ENCODE data around the gene ST3GAL4. TPM values are rescaled to one million over a fixed set of nuclear protein-coding genes. Genes with fewer than 3 reads are reported as not detected.

Gene ST3GAL4
- total and polyA plus RNA-seq, 9 of the 15 experiments (the other 6 are each of a cell fraction or from before 2014, with no cell fraction given), result 0.27 to 22.9 (median 10.5) TPM

DNA sequence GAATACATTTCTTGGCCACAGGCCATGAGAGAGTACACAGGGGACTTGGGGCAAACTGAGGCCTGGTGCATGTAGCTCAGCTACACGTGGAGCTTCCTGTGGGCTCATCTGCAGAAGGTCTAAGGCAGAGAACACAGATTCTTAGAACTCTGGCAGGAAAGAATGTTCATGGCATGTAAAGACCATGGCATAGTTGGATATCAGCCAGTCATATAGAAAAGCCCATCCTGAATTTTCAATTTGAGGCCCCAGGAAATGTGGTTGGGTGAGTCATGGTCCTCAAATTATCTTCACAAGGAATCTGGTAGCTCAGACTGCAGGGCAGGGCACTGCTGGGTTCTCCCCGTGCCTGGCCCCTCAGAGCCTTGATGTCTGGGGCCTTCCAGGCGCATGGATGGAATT is 13.7 kb upstream of the ST3GAL4 start (continued):
- TF ChIP-seq, protein P1, sequence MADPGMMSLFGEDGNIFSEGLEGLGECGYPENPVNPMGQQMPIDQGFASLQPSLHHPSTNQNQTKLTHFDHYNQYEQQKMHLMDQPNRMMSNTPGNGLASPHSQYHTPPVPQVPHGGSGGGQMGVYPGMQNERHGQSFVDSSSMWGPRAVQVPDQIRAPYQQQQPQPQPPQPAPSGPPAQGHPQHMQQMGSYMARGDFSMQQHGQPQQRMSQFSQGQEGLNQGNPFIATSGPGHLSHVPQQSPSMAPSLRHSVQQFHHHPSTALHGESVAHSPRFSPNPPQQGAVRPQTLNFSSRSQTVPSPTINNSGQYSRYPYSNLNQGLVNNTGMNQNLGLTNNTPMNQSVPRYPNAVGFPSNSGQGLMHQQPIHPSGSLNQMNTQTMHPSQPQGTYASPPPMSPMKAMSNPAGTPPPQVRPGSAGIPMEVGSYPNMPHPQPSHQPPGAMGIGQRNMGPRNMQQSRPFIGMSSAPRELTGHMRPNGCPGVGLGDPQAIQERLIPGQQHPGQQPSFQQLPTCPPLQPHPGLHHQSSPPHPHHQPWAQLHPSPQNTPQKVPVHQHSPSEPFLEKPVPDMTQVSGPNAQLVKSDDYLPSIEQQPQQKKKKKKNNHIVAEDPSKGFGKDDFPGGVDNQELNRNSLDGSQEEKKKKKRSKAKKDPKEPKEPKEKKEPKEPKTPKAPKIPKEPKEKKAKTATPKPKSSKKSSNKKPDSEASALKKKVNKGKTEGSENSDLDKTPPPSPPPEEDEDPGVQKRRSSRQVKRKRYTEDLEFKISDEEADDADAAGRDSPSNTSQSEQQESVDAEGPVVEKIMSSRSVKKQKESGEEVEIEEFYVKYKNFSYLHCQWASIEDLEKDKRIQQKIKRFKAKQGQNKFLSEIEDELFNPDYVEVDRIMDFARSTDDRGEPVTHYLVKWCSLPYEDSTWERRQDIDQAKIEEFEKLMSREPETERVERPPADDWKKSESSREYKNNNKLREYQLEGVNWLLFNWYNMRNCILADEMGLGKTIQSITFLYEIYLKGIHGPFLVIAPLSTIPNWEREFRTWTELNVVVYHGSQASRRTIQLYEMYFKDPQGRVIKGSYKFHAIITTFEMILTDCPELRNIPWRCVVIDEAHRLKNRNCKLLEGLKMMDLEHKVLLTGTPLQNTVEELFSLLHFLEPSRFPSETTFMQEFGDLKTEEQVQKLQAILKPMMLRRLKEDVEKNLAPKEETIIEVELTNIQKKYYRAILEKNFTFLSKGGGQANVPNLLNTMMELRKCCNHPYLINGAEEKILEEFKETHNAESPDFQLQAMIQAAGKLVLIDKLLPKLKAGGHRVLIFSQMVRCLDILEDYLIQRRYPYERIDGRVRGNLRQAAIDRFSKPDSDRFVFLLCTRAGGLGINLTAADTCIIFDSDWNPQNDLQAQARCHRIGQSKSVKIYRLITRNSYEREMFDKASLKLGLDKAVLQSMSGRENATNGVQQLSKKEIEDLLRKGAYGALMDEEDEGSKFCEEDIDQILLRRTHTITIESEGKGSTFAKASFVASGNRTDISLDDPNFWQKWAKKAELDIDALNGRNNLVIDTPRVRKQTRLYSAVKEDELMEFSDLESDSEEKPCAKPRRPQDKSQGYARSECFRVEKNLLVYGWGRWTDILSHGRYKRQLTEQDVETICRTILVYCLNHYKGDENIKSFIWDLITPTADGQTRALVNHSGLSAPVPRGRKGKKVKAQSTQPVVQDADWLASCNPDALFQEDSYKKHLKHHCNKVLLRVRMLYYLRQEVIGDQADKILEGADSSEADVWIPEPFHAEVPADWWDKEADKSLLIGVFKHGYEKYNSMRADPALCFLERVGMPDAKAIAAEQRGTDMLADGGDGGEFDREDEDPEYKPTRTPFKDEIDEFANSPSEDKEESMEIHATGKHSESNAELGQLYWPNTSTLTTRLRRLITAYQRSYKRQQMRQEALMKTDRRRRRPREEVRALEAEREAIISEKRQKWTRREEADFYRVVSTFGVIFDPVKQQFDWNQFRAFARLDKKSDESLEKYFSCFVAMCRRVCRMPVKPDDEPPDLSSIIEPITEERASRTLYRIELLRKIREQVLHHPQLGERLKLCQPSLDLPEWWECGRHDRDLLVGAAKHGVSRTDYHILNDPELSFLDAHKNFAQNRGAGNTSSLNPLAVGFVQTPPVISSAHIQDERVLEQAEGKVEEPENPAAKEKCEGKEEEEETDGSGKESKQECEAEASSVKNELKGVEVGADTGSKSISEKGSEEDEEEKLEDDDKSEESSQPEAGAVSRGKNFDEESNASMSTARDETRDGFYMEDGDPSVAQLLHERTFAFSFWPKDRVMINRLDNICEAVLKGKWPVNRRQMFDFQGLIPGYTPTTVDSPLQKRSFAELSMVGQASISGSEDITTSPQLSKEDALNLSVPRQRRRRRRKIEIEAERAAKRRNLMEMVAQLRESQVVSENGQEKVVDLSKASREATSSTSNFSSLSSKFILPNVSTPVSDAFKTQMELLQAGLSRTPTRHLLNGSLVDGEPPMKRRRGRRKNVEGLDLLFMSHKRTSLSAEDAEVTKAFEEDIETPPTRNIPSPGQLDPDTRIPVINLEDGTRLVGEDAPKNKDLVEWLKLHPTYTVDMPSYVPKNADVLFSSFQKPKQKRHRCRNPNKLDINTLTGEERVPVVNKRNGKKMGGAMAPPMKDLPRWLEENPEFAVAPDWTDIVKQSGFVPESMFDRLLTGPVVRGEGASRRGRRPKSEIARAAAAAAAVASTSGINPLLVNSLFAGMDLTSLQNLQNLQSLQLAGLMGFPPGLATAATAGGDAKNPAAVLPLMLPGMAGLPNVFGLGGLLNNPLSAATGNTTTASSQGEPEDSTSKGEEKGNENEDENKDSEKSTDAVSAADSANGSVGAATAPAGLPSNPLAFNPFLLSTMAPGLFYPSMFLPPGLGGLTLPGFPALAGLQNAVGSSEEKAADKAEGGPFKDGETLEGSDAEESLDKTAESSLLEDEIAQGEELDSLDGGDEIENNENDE (IDR thresholded peaks at IDR 0.05; ENCODE audit: low read depth, low read length), result no peak
- TF ChIP-seq ZNF282 (CRISPR knock-in tag; IDR thresholded peaks at IDR 0.05), result no peak
- no peak for TF ChIP-seq FOXA3 (CRISPR knock-in tag; conservative IDR thresholded peaks at IDR 0.05 in 1 of 2, IDR thresholded peaks at IDR 0.05 in 1 of 2)
- TF ChIP-seq NELFE (IDR thresholded peaks at IDR 0.05; ENCODE audit: insufficient read depth, insufficient read length), result no peak
- peak; percentile 80 for TF ChIP-seq JUN (IDR thresholded peaks at IDR 0.05; ENCODE audit: borderline replicate concordance, low read depth, low read length)
- no peak for TF ChIP-seq JUN (CRISPR knock-in tag; IDR thresholded peaks at IDR 0.05; ENCODE audit: borderline replicate concordance)
- TF ChIP-seq GTF2A2 (tag; IDR thresholded peaks at IDR 0.05), result no peak
- no peak for TF ChIP-seq ZC3H11A (IDR thresholded peaks at IDR 0.05; ENCODE audit: low read depth, low read length)
- TF ChIP-seq ZNF133 (CRISPR knock-in tag; IDR thresholded peaks at IDR 0.05), result no peak
- TF ChIP-seq CBFA2T3 (IDR thresholded peaks at IDR 0.05), result peak; percentile 15; the same call in 1 of the 2 replicates
- TF ChIP-seq POLR3A (IDR thresholded peaks at IDR 0.05; ENCODE audit: borderline replicate concordance, extremely low read depth, insufficient read depth, insufficient read length), result no peak
- TF ChIP-seq ZNF140 (CRISPR knock-in tag; IDR thresholded peaks at IDR 0.05), result no peak
- no peak for TF ChIP-seq DIDO1 (tag; IDR thresholded peaks at IDR 0.05; ENCODE audit: low read depth)
- no peak for TF ChIP-seq RAD21 (CRISPR knock-in tag; conservative IDR thresholded peaks at IDR 0.05 in 1 of 2, IDR thresholded peaks at IDR 0.05 in 1 of 2)
- no peak for TF ChIP-seq ZSCAN32 (CRISPR knock-in tag; IDR thresholded peaks at IDR 0.05)
- TF ChIP-seq ZNF551 (CRISPR knock-in tag; IDR thresholded peaks at IDR 0.05), result no peak
- TF ChIP-seq BHLHE40 (IDR thresholded peaks at IDR 0.05; ENCODE audit: low read length), result no peak
- TF ChIP-seq DPF2 (IDR thresholded peaks at IDR 0.05), result peak; percentile 69
- no peak for TF ChIP-seq MCM7 (IDR thresholded peaks at IDR 0.05)
- TF ChIP-seq ZEB2 (IDR thresholded peaks at IDR 0.05), result no peak
- no peak for TF ChIP-seq ZNF584 (CRISPR knock-in tag; IDR thresholded peaks at IDR 0.05; ENCODE audit: low read depth)
- TF ChIP-seq ZSCAN29 (IDR thresholded peaks at IDR 0.05), result no peak

Data from K562 (cell line).